NCI-H69 (cell line): ENCODE data around the gene PEAK1.
"Not testable (repeated sequence)": the region's sequence is repeated elsewhere in the genome, so short reads cannot be mapped to it uniquely, and the experiment has no call there.

ENCODE experiments used
- DNase-seq: peaks from one replicate; lab custom pipeline; 2025; lab: John Stamatoyannopoulos, UW

Gene PEAK1

DNA sequence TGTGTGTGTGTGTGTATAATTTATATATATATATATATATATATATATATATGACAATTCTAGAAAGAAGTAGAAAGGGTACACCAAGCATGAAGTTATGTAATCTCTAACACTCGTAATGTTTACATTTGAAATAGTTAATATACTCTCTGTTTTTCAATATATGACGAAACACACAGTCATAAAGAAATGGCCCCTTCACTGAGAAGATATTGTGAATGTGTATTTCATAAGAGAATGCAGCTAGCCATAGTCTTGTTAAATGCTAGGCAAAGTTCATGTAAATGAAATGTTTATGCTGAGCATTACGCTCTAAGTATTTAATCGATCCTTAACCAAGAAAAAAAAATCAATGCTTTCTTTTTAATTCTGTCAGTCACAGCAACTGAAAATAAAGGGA lies 194.3 kb downstream of the PEAK1 start:
- DNase-seq: no peak

GRCh38 chr15:77225088-77225487 lies 194.8 kb downstream of the PEAK1 start:
- no peak for DNase-seq

DNA sequence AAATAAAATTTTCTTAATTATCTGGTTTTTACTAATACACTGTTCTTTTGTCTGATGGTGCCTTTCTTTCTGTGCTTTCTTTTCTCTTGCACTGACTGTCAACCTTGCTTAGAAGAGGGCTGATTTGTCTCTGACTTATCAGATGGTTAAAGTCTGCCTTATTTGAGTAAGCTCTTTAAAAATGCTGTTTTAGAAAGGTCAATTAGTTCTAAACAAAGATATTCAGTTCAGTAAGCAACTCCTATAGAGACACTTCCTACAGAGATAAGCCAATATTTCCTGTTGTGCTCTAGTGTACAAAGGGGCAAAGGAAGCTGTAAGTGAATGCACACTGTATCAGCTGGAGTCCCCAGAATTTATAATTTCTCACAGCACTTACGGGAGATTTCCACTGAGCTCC lies 195.6 kb downstream of the PEAK1 start:
- DNase-seq: peak; percentile 53

DNA sequence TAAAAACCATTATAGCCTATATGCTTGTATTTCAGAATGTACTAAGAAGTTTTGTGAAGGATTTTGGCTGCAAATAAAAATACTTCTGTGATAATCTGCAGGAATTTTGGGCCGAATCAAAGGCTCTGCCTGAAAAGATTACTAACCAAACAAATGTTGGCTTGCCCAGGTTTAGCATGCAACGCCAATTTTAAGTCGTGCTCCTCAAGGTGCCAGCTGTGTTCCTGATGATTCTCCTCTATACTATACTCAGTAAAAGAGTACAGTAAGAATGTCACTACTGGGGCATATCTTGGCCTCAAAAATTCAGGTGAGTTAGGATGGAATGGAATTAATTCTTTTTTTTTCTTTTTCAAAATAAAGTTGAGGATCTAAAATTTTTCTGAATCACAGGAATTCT lies 198.2 kb downstream of the PEAK1 start:
- no peak for DNase-seq

GRCh38 chr15:77221174-77221573 lies 198.7 kb downstream of the PEAK1 start:
- peak; percentile 1 for DNase-seq

GRCh38 chr15:77219841-77220240 lies 200.1 kb downstream of the PEAK1 start:
- DNase-seq: no peak

GRCh38 chr15:77209221-77209620 lies 210.7 kb downstream of the PEAK1 start:
- DNase-seq: no peak

GRCh38 chr15:77208241-77208640 lies 211.7 kb downstream of the PEAK1 start:
- no peak for DNase-seq

DNA sequence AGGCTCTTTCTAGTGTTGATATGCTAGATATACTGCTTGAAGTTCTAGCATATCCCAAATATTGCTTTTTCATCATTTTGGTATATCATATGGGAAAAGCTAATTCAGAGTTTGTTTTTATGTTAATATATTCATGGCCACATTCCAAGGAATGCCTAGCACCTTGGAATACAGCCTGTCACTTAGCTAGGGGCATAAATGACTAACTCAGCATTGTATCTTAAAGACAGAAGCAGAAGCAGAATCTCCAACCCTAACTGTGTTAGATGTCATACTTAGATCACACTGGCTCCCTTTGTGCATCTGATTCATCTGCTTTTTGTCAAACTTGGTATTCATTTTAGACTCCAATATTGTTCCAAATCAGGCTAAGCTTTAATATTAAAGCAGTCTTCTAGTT lies 218.2 kb downstream of the PEAK1 start:
- DNase-seq: no peak

GRCh38 chr15:77196381-77196780 lies 223.5 kb downstream of the PEAK1 start:
- no peak for DNase-seq

GRCh38 chr15:77195586-77195985 lies 224.3 kb downstream of the PEAK1 start:
- peak; percentile 84 for DNase-seq

DNA sequence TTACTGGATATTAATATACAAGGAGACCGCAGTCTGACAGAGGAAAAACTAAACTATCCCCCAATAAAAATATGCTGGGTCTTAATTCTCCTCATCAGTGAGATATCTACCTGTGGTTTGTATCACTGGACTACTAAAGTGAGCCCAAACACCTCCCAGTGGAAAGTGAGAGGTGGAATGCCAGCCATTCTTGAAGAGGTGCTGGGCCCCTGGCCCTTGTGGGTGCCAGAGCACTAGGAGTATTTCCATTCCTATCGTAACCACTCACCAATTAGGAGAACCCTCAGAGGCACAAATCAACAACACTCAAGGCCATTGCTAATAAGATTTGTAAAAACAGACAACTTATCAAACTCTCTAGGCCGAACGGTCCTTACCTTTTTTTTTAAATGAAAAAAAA lies 227.5 kb downstream of the PEAK1 start:
- DNase-seq: no peak

GRCh38 chr15:77191230-77191834 lies 228.6 kb downstream of the PEAK1 start:
- DNase-seq: no peak

DNA sequence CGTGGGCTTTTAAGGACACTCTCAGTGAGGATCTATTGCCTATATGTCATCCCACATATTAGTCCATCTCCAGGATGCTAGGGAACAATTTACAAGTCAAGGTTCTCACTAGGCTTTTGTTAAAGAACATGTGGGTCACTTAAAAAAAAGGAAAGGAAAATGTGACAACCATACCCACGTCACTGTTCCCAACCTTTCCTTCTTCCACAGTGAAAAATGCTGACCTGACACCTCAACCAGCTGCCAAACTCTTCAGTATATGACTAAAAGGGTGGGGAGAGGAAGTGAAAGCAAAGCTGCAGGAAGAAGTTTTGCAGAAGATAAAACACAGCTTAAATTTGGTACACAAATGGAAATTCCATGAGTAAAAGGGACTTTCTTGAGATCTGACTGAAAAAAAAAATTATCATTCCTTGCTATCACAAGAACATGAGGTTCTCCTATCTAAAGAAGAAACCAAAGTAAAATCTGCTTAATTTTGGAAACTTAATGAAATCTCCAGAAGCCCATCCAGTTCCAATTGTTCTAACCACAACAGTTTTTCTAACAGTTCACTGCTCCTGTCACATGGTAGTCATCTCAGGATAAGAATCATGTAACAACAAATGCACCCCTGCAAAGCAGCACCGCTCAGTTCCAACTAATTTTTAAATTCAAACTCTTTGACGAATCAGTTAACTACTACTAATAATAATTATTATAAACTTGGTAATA lies 232.0 kb downstream of the PEAK1 start:
- DNase-seq: no peak

DNA sequence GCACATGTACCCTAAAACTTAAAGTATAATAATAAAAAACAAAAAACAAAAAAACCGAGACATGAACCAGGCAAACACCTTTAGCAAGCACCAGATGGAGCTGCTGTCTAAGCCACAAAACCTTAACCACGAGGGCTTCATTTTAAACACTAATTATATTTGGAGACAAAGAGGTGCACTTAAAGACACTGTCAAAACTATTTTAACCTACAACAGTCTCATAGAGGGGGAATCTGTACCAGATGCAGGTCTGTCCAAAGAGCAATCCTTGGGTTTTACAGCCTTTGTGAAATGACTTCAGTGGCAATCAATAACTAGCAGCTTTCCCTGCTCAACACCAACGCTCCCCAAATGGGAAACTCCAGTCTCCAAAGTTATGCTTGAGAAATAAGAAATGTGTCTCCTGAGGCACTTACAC lies 233.3 kb downstream of the PEAK1 start:
- DNase-seq: peak; percentile 49

- no peak for DNase-seq
Observed at GRCh38 chr15:77185242-77185785, 234.6 kb downstream of the PEAK1 start.

DNA sequence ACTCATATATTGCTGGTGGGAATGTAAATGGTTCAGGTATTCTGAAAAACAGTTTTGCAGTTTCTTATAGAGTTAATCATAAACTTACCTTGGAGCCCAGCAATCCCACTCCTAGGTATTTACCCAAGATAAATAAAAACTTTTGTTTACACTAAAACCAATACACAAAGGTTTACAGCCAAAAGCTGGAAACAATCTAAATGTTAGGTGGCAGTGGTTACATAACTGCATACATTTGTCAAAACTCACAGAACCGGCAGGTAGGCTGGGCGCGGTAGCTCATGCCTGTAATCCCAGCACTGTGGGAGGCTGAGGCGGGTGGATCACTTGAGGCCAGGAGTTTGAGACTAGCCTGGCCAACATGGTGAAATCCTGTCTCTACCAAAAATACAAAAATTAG lies 235.6 kb downstream of the PEAK1 start:
- not testable (repeated sequence) for DNase-seq

DNA sequence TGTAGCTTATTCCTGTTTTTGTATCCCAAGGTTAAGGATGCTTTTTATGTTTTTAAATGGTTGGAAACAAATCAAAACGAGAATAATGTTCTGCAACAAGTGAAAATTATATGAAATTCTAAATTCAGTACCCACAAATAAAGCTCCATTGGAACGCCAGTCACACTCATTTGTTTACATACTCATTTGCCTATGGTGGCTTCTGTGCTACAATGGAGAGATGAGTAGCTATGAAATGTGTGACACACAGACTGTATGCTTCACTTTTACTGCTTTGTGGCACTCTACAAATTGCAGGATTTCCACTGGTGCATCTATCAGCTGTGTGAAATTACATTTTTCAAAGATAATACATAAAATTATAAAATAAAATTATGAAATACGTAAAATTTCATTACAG lies 236.8 kb downstream of the PEAK1 start:
- no peak for DNase-seq

DNA sequence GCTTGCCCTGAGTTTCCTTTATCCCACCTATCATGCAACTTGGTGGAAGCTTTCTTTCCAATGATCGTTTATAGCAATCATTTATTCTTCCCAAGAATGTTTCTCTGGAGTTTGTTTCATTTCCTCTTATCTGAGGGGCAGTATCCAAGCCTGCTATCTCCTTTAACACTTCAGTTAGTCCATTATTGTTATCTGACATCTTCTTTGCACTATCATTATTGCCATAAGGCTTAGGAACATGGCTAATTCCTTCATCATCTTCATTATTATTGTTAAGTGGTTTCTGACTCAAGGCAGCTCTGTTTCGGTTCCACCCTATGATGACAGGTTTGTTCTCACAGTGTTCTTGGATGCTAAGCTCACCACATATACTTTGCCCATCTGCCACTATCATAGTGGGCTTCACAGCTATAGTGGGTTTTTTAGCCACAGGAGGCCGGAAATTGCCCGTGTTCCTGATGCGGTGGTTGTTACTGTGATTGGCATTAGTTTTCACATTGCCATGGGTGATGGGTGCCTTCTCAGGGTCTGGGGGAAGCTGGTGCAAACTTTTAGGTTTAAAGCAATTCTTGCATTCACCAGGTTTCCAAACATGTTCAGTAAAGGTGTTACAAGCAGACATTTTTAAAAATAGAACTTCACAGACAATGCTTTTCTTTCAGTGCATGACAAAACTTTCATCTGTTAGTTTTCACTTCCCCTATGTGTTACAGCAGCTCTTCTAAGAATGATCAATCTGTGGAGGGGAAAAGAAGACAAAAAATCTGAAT lies 238.4 kb downstream of the PEAK1 start:
- no peak for DNase-seq

DNA sequence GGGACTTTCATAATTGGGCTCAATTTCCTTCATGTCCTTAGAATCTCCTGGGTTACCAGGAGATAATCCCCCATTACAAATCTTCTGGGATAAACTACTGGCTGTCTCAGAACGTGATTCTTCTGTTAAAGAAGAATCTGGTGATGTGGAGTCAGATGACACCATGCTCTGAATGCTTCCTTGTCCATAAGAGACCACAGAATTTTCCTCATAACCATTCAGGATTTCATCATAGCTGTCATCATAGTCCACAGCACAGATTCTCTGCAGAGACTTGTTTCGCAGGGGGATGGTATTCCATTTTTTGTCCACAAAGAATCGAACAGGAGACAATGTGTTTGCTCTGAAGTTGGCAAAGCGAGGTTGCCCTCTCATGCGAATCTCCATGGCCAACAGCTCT lies 239.1 kb downstream of the PEAK1 start:
- DNase-seq: no peak

- DNase-seq: no peak
Observed at GRCh38 chr15:77180270-77180669, 239.6 kb downstream of the PEAK1 start.

GRCh38 chr15:77179541-77179998 lies 240.3 kb downstream of the PEAK1 start:
- no peak for DNase-seq

- no peak for DNase-seq
Observed at GRCh38 chr15:77178411-77178810, 241.5 kb downstream of the PEAK1 start.
